GM19043 (cell line): Measurements from ENCODE around the gene FAM83G.
"Not testable (repeated sequence)": the region's sequence is repeated elsewhere in the genome, so short reads cannot be mapped to it uniquely, and the experiment has no call there.

ENCODE experiments used
- ATAC-seq: cut with Tn5 transposase; IDR thresholded peaks from one replicate; pipeline ENCODE4 v1.9.1; 2021; ENCODE audit warnings: low read depth; ENCODE audit not compliant: unreplicated experiment

The FAM83G gene, protein sequence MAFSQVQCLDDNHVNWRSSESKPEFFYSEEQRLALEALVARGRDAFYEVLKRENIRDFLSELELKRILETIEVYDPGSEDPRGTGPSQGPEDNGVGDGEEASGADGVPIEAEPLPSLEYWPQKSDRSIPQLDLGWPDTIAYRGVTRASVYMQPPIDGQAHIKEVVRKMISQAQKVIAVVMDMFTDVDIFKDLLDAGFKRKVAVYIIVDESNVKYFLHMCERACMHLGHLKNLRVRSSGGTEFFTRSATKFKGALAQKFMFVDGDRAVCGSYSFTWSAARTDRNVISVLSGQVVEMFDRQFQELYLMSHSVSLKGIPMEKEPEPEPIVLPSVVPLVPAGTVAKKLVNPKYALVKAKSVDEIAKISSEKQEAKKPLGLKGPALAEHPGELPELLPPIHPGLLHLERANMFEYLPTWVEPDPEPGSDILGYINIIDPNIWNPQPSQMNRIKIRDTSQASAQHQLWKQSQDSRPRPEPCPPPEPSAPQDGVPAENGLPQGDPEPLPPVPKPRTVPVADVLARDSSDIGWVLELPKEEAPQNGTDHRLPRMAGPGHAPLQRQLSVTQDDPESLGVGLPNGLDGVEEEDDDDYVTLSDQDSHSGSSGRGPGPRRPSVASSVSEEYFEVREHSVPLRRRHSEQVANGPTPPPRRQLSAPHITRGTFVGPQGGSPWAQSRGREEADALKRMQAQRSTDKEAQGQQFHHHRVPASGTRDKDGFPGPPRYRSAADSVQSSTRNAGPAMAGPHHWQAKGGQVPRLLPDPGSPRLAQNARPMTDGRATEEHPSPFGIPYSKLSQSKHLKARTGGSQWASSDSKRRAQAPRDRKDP

GRCh38 chr17:19004421-19005136 lies at the start of gene FAM83G:
Gene FAM83G, minus strand, starts transcription at chr17:19004764. Its CDS starts 723 bp downstream, at chr17:19004041.
- peak; percentile 63 for ATAC-seq

DNA sequence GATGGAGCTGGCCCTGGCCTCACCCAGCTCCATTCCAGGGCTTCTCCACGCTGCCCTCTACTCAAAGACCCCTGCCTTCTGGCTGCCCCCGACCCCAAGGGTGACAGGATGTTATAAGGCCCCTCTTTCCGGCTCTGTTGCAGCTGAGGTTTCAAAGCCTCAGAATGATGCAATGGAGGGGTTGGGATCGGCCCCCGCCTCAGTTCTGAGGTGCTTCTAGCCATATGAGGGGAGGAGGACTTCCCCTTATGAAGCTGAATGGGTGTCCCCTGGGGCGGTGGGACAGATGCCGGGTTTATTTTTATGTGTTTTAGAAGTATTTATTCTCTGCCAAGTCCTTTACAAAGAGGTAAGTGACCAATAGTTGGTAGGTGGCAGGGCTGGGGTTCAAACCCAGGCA lies 44.3 kb upstream of the FAM83G start:
- ATAC-seq: not testable (repeated sequence)

GRCh38 chr17:19047510-19047909 lies 42.9 kb upstream of the FAM83G start:
- ATAC-seq: not testable (repeated sequence)

DNA sequence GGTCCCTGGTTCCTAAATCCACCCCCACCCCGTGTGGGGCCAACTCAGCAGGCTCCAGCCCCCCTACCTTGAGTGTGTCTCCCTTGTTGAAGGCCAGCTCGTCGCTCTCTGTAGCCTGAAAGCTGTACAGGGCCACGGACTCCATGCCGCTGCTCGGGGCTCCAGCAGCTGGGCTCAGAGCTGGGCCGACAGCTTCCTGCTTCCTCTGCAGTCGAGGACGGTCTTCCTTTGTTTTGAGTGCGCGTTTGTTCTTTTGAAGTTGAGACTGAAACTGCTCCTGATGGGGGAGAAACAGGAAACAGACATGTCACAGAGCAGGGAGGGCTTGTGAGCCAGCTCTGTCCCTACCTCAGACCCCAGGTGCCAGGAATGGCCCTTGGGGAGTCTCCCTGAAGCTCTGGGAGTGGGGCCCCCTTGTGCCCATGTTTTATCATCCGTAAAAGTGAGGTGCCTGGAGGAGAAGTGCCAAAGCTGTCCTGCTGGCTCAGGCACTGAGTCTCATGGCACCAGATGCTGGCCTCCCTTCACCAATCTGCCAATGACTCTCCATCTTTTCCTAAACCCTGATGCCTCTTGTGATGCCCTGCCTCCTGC lies 42.3 kb upstream of the FAM83G start, which contains the start of gene GRAP:
GRAP (minus strand) TSS at position 176 of the 594 bp plus-strand sequence; CDS start at position 145, 31 bp downstream.
- ATAC-seq: not testable (repeated sequence)

DNA sequence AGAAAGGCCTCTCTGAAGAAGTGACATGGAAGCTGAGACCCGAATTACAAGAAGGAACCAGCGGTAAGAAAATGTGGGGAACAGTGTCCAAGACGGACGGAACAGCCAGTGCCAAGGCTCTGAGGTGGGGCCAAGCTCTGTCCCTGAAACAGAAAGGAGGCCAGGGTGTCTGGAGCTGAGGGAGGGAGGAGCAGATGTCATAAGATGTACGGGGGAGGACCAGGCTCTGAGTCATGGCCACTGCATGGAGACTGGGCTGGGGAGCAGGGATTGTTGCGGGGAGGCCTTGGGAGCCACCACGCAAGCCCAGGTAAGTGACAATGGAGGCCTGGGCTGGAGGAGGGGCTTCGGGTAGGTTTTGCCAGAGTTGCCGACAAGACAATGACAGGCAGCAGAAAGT lies 40.1 kb upstream of the FAM83G start:
- not testable (repeated sequence) for ATAC-seq

- ATAC-seq: not testable (repeated sequence)
Measured at GRCh38 chr17:19043032-19043431, 38.5 kb upstream of the FAM83G start.

GRCh38 chr17:19042369-19042768 lies 37.8 kb upstream of the FAM83G start:
- ATAC-seq: not testable (repeated sequence)

DNA sequence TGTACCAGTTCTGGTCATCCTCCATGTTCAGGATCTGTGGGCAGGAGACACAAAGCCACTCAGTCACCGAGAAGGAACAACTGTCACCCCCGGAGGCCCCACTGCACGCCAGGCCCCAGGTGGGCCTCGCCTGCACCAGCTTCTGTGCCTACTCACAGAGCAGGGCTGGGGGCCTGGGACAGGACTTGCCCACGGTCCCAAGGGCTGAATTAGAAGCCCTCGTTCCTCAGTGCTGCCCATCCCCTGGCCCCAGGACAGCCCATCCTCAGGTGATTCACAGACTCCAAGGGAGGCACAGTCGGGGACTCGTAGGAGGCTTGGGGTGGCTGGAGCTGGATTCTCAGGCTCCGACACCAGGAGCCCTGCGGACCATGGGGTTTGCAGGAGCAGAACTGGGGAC lies 37.3 kb upstream of the FAM83G start:
- not testable (repeated sequence) for ATAC-seq

DNA sequence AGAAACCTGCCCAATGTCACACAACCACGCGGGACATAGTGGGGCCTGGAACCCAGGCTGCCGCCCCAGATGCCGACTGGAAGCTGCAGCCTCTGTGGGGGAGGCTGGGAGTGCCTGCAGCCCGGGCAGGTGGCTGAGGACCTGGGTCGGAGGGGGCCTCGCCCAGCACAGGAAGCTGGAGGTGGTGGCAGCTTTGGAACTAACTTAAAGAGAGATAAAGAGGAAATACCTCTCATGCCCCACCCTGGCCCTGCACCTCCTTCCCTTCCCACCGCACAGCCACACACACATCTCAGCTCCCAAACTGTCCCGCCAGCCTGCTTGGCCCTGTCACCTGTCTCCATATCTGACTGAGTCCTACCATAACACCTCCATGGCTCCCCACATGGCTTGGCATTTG lies 35.8 kb upstream of the FAM83G start:
- not testable (repeated sequence) for ATAC-seq

DNA sequence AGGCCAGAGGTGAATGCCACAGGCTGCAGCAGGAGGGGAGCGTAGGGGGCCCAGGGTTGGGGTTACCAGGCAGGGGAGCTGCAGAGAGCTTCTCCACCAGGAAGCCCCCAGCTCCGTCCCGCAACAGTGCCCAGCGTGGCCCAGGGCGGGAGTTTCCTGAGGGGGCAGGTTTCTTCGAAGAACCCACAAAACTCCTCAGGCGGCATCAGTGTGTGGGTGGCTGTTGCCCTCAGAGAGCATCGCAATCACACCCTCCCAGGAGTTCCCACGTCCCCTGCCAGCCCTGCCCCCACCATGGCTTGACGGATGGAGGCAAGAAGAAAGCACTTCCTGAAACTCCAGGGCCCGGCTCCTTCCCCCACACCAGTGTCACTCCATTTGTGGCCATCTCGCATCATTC lies 34.2 kb upstream of the FAM83G start:
- ATAC-seq: not testable (repeated sequence)

DNA sequence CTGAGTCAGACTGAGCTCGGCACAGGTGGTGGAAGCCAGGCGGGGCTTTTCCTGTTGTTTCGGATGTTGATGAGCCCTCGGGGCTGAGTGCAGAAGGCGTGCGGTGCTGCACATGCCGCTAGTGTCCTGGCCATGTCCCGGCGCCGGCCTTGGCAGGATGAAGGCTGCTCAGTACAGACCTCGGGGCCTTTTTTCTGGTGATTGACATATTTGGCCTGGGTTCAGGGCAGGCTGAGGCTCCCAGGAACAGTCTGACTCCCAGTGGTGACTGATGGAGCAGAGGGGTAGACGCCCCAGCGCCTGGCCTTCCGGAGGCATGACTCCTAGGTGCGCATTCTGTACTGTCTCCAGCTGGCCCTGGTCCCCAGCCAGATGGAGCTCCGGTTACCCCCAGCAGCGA lies 33.4 kb upstream of the FAM83G start:
- not testable (repeated sequence) for ATAC-seq

- ATAC-seq: not testable (repeated sequence)
Measured at GRCh38 chr17:19037547-19037946, 33.0 kb upstream of the FAM83G start.

DNA sequence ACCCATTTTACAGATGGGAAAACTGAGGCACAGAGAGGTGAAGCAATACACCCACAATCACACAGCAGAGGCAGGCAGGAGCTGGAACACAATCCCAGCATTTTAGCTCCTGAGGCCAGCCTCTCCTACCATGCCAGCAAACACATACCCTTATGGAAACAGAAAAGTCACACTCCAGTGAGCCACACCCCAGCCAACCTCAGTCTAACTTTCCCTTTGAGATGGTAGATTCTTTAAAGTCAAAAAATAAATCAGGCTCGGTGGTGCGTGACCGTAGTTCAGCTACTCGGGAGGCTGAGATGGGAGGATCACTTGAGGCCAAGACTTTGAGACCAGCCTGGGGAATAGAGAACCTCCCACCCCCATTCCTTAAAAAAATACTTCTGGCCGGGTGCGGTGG lies 31.6 kb upstream of the FAM83G start:
- not testable (repeated sequence) for ATAC-seq

GRCh38 chr17:19032377-19032988 lies 27.9 kb upstream of the FAM83G start:
- ATAC-seq: not testable (repeated sequence)

DNA sequence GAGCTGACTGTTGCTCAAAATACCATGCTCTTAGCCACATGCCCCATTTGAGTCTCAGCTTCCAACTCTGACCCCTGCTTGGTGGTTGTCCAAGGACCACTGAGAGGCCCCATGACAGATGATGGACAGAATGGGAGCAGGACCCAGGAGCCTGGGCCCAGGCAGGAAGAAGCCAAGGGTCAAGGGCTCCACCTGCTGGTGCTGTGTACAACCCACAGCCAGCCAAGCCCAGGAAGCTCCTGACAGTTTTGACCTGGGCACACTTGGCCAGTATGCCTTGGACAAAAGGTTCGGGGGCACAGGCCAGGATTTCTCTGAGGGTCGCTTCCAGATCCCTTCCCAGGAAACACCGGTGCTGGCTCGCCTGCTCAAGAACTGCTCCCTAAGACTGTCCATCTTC lies 27.2 kb upstream of the FAM83G start:
- ATAC-seq: not testable (repeated sequence)

GRCh38 chr17:19030771-19031449 lies 26.3 kb upstream of the FAM83G start:
- not testable (repeated sequence) for ATAC-seq

GRCh38 chr17:19029740-19030139 lies 25.2 kb upstream of the FAM83G start:
- not testable (repeated sequence) for ATAC-seq

DNA sequence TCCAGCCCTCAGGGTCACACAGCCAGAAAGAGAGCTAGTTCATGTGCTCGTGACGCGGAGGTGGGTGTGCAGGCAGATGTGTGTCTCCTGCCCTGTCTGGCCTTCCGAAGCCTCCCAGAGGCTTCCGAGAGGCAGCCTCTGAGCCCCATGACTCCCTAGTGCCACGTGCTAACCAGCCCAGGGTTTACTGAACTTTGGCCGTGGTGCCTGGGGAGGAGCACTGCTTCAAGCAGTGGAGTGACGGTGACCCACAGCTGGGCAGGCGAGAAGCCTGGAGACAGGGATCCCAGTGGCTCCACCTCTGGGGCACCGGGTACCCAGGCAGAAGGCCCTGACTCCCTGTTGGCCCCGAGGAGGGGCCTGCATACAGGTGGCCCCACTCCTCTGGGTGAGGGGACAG lies 24.1 kb upstream of the FAM83G start:
- ATAC-seq: not testable (repeated sequence)
